Kidney glomerular epithelial cell (primary cell): Measurements from ENCODE around the gene KCNMB3.
A peak's percentile ranks its signal among the peaks of the same experiment; 100 is the strongest.
"Not testable (repeated sequence)": the region's sequence is repeated elsewhere in the genome, so short reads cannot be mapped to it uniquely, and the experiment has no call there.

Experiments
- DNase-seq: peaks from one replicate; lab custom pipeline; 2025; lab: John Stamatoyannopoulos, UW

The KCNMB3 gene

GRCh38 chr3:179264449-179264848 lies 13.5 kb upstream of the KCNMB3 start:
- DNase-seq = no peak

DNA sequence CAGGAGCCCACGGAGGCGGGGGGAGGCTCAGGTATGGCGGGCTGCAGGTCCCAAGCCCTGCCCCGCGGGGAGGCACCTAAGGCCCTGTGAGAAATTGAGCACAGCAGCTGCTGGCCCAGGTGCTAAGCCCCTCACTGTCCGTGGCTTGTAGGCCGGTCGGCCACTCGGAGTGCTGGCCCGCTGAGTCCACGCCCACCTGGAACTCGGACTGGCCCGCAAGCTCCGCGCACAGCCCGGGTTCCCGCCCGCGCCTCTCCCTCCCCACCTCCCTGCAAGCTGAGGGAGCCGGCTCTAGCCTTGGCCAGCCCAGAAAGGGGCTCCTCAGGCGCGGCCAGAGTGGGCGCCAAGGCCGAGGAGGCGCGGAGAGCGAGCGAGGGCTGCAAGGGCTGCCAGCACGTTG lies 12.2 kb upstream of the KCNMB3 start:
- DNase-seq = no peak

- peak; percentile 61 for DNase-seq
Observed at GRCh38 chr3:179260949-179261765, 10.2 kb upstream of the KCNMB3 start.

- not testable (repeated sequence) for DNase-seq
Observed at GRCh38 chr3:179259959-179260756, 9.2 kb upstream of the KCNMB3 start.

- DNase-seq = no peak
Observed at GRCh38 chr3:179258820-179259219, 7.9 kb upstream of the KCNMB3 start.

DNA sequence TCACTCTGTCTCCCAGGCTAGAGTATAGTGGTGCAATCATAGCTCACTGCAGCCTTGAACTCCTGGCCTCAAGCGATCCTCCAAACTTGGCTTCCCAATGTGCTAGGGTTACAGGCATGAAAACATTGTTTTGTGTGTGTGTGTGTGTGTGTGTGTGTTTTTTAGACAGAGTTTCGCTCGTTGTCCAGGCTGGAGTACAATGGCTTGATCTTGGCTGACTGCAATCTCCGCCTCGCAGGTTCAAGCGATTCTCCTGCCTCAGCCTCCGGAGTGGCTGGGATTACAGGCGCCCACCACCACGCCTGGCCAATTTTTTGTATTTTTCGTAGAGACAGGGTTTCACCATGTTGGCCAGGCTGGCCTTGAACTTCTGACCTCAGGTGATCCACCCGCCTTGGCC lies 6.8 kb upstream of the KCNMB3 start:
- DNase-seq = not testable (repeated sequence)

- no peak for DNase-seq
Observed at GRCh38 chr3:179256813-179257212, 5.9 kb upstream of the KCNMB3 start.

DNA sequence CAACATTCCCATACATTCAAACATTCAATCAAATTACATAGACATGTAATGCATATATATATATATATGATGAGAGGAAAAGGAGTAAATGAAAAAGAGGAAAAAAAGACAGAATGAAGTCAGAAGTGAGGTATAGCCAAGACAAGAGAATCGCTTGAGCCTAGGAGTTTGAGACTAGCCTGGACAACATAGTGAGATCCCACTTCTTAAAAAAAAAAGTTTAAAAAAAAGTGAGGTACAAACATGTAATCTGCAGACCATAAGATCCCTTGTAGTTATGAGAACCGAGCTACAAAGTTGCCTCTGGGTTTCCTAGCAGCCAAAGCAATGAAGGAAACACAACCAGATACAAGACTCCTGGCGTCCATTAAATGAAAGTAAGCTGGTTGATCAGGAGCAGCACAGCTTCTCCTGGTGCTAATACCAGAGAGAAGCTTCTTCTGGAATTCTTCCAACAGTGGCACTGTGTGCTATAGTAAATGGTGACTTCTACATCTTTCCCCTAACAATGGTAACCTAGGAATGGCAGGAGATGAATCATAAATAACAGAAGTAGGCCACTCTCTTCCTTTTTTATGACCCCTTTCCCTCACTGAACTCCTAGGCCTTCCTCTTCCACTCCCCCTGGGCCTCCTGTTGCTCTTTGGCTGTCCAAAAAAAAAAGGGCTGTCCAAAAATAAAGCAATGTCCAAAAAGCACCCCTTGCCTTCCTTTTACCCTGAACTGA lies 3.5 kb downstream of the KCNMB3 start:
- DNase-seq = no peak

DNA sequence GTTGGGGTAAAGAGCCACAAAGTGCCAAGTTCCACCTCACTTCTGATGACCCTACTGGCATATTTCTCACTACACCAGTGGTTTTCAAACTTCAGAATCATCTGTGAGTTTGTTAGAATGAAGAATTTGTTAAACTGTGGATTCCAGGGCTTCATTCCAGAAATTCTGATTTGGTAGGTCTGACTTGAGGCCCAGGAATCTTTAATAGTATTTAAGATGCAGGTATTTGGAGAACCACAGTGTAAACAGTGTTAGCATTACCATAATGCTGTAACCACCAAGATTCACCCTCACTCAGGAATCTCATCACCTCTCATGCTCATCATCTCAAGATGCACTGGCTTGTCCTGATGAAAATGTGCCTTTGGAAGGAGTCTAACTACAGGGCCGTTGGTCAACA lies 6.0 kb downstream of the KCNMB3 start:
- DNase-seq = no peak

DNA sequence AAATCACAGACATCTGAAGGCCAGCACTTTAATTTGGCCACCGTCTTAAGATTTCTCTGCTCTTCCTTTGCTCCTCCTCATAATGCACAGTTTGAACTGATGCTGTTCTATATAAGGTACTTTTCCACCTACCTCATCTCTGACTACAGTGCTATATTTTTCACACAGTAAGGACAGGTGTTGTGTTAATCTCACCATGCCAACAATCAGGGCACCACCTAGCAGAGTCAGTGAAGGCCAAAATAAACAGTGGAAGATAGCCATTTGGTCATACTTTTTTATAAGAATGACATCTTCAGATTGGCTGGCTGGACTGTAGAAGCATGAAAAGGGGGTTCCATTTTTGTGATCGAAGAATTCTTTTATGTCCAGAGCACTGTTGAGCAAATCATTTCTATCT lies 8.1 kb downstream of the KCNMB3 start:
- DNase-seq = not testable (repeated sequence)

DNA sequence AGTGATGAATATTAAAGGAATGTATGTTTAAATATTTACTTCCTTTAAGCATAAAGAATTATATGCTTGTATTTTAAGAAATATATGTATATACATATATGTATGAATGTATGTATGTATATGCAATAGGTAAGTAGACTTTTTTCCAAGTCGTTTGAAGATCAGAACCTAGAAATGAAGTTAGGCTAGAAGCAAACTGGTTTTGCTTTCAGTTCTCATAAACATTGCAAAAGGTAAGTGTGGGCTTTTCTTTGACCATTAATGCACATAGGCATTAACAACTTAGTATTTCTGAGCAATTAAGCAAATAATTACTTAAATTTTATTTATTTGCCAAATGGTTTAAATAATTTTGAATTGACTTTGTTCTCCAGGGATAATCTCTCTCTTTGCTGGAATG lies 10.6 kb downstream of the KCNMB3 start:
- not testable (repeated sequence) for DNase-seq

- DNase-seq = no peak
Observed at GRCh38 chr3:179236669-179237301, 14.1 kb downstream of the KCNMB3 start.

GRCh38 chr3:179234199-179234598 lies 16.7 kb downstream of the KCNMB3 start:
- DNase-seq = no peak

GRCh38 chr3:179233043-179233442 lies 17.9 kb downstream of the KCNMB3 start:
- no peak for DNase-seq

- DNase-seq = no peak
Observed at GRCh38 chr3:179229177-179229576, 21.7 kb downstream of the KCNMB3 start.

DNA sequence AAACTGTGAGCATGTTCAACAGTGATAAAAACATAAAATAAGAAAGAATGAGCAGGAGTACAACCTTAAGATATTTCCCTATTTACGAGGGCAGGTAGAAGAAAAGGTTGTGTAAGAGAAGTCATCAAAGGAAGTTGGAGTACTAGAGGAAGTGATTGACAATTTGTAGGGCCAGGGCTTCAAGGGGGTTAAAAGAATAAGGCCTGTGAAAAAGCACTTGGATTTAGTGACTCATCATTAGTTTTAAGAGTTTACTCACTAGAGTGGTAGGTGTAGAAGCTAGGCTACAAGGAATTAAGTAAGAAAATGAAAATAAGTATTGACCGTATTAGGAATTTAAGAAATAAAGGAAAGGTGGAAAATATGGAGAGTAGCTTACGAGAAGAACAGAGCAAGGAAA lies 23.6 kb downstream of the KCNMB3 start:
- no peak for DNase-seq

- DNase-seq = no peak
Observed at GRCh38 chr3:179224584-179224983, 26.3 kb downstream of the KCNMB3 start.

DNA sequence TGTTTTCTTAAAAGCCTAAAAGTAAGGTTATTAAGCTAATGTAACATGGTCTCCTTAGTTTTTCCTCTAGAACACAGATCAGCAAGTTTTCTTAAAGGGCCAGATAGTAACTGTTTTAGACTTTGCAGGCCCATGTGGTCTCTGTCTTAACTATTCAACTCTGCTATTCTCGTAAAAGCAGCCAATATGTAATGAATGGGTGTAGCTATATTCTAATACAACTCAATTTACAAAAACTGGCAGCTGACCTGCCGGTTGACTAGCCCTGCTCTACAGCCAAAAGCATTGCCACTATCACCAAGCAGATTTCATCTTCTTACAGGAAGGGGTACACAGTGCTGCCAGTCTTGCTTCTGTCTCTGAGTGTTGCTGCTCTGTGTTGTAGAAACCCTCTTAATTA lies 27.4 kb downstream of the KCNMB3 start:
- no peak for DNase-seq

GRCh38 chr3:179218213-179218612 lies 32.7 kb downstream of the KCNMB3 start:
- DNase-seq = not testable (repeated sequence)

DNA sequence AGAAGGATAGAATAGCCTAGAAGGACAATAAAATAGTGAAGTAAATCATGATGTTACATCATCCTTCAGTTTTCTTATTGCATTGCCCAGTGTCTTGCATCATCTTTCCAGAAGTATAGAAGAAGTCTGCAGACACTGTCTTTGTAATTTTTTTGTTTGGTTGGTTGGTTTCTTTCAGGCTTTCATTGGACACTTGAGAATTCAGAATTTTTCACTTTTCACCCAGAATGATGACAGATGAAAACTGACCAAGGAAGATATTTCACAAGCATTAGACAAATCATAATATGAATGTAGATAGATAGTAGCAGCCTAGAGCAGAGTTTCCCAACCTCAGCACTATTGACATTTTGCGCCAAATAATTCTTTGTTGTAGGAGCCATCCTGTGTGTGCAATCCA lies 35.4 kb downstream of the KCNMB3 start:
- DNase-seq = not testable (repeated sequence)

GRCh38 chr3:179200790-179201189 lies 50.1 kb downstream of the KCNMB3 start:
- DNase-seq = no peak

DNA sequence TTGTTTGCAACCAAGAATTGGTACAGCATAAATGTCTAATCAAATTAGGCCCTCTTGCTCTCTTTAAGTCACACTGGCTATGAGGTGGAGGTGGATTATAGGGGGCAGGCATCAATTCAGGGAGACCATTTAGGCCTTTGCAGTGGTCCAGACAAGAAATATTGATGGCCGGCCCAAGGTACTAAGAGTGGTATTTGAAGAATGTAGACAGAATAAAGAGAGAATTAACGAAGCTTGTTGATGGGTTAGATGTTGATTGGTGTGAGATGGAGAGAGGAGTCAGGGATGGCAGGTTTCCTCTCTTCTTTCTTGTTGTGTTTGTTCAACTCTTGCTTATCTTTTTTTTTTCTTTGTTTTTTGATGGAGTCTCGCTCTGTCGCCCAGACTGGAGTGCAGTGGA lies 54.2 kb downstream of the KCNMB3 start:
- no peak for DNase-seq
